HepG2 (cell line): Measurements from ENCODE around the gene ENO1. TPM values are rescaled to one million over a fixed set of nuclear protein-coding genes. Genes with fewer than 3 reads are reported as not detected.

Experiments used
- ATAC-seq: fragments of 200-7000 bp; cut with Tn5 transposase; 3 replicates; pipeline ENCODE4 v1.9.1; 2020; ENCODE audit warnings: mild to moderate bottlenecking, moderate library complexity
- BruUV-seq: library from RNA; stranded (reverse); fragments of 400-500 nt; replicated peaks from 2 replicates; lab custom pipeline; 2021; lab: Mats Ljungman, UMichigan
- CTCF ChIA-PET: fragments of 300-600 bp; formaldehyde crosslinking; extraction: SDS; loops from one replicate; lab custom pipeline; 2021; ENCODE audit warnings: low total read pairs, inconsistent platforms, low intra/inter-chr PET ratio; lab: Yijun Ruan, JAX
- POLR2A ChIA-PET: fragments of 350-600 bp; sonication (Branson Sonifier 250); formaldehyde crosslinking; loops from one replicate; lab custom pipeline; 2020; ENCODE audit warnings: antibody characterized with exemption, inconsistent platforms; lab: Yijun Ruan, JAX
- DNase-seq: peaks from one replicate; pipeline ENCODE4 v3.0.0-alpha.2; 2015; ENCODE audit warnings: low spot score
- FAIRE-seq: peaks from 3 replicates; lab custom pipeline; 2011; peaks lifted over from hg19 to GRCh38; lab: Jason Lieb, UNC
- H2AFZ ChIP-seq: one replicate; pipeline ENCODE4 v1.6.1; 2011; ENCODE audit warnings: low read length, inconsistent platforms
- H3K27ac ChIP-seq: fragments of 300-600 bp; 3 replicates; pipeline ENCODE4 v1.8.0; 2011; ENCODE audit warnings: mixed run types, mild to moderate bottlenecking, mixed read lengths, low read length, inconsistent platforms; ENCODE audit not compliant: insufficient read depth; ENCODE audit errors: extremely low read length
- H3K27me3 ChIP-seq, 2 experiments: fragments of 200-600 bp in 1 of 2; 2 replicates in 1 of 2; 3 replicates in 1 of 2; pipeline versions ENCODE4 v1.6.0 to v1.8.0; 2011; ENCODE audit warnings: low read length in 2 of 2, mild to moderate bottlenecking in 2 of 2, moderate library complexity in 2 of 2, inconsistent platforms in 1 of 2; ENCODE audit not compliant: insufficient read depth in 2 of 2, control insufficient read depth in 1 of 2
- H3K36me3 ChIP-seq, 2 experiments: fragments of 200-600 bp in 1 of 2; replicated peaks in 1 of 2; 2 replicates in 1 of 2; 3 replicates in 1 of 2; pipeline versions ENCODE4 v1.5.1 to v1.8.0; 2011; ENCODE audit warnings: low read length in 2 of 2, inconsistent platforms in 1 of 2; ENCODE audit not compliant: insufficient read depth in 2 of 2, control insufficient read depth in 1 of 2
- H3K4me1 ChIP-seq: 2 replicates; pipeline ENCODE4 v1.5.1; 2012; ENCODE audit warnings: low read length, inconsistent platforms; ENCODE audit not compliant: insufficient read depth
- H3K4me2 ChIP-seq: 2 replicates; pipeline ENCODE4 v1.6.0; 2011; ENCODE audit warnings: low read depth, low read length, inconsistent platforms
- H3K4me3 ChIP-seq, 3 experiments: fragments of 200-600 bp in 1 of 3; sonication (generic), shearing (Covaris generic) in 1 of 3; replicated peaks in 1 of 3; 2 replicates each; pipeline ENCODE4 v1.5.1; 2011 to 2016; ENCODE audit warnings: low read length in 3 of 3, inconsistent platforms in 2 of 3, low read depth in 2 of 3, mild to moderate bottlenecking in 2 of 3, control low read depth in 1 of 3, mixed read lengths in 1 of 3; ENCODE audit not compliant: insufficient read depth in 1 of 3
- H3K79me2 ChIP-seq: one replicate; pipeline ENCODE4 v1.6.1; 2011; ENCODE audit warnings: low read length, inconsistent platforms; ENCODE audit not compliant: insufficient read depth
- H3K9ac ChIP-seq: 2 replicates; pipeline ENCODE4 v1.6.0; 2011; ENCODE audit warnings: mild to moderate bottlenecking, low read depth, low read length, inconsistent platforms; ENCODE audit not compliant: insufficient read depth
- H3K9me3 ChIP-seq: 2 replicates; pipeline ENCODE4 v1.5.1; 2012; ENCODE audit warnings: mild to moderate bottlenecking, low read length
- H4K20me1 ChIP-seq: 2 replicates; pipeline ENCODE4 v1.6.0; 2011; ENCODE audit warnings: inconsistent platforms, mild to moderate bottlenecking, low read length, moderate library complexity; ENCODE audit not compliant: insufficient read depth
- AGO2 ChIP-seq: fragments of 200-400 bp; formaldehyde crosslinking; optimal IDR thresholded peaks from 2 replicates; pipeline ENCODE3; 2017; ENCODE audit warnings: mild to moderate bottlenecking, low read depth, low read length, moderate library complexity
- ATF5 ChIP-seq: sonication (generic); formaldehyde crosslinking; IDR thresholded peaks from 2 replicates; pipeline ENCODE4 v1.4.0; 2020; ENCODE audit warnings: mild to moderate bottlenecking, low read depth, missing genetic modification reagents
- MAFF ChIP-seq: IDR thresholded peaks from 2 replicates; pipeline ENCODE4 v1.6.1; 2011; ENCODE audit warnings: low read depth, low read length, improper control_type of control experiment
- NFIC ChIP-seq: IDR thresholded peaks from 2 replicates; pipeline ENCODE4 v1.6.1; 2012; ENCODE audit warnings: mild to moderate bottlenecking, low read length, inconsistent platforms
- NONO ChIP-seq, 2 experiments: fragments of 450-650 bp in 1 of 2; sonication (generic) in 1 of 2; formaldehyde crosslinking in 1 of 2; IDR thresholded peaks in 1 of 2; conservative IDR thresholded peaks in 1 of 2; 2 replicates each; pipeline versions ENCODE4 v1.6.1 to v1.8.0; 2017 to 2022; ENCODE audit warnings: mild to moderate bottlenecking in 1 of 2, missing genetic modification reagents in 1 of 2, moderate library complexity in 1 of 2
- NR2F6 ChIP-seq, 2 experiments: IDR thresholded peaks; 2 replicates each; pipeline ENCODE4 v1.6.1; 2016; ENCODE audit warnings: antibody characterized with exemption in 1 of 2, mild to moderate bottlenecking in 1 of 2
- PAF1 ChIP-seq: IDR thresholded peaks from 2 replicates; pipeline ENCODE4 v1.6.1; 2016; ENCODE audit warnings: missing genetic modification reagents, missing compliant biosample characterization
- PCBP2 ChIP-seq: fragments of 200-400 bp; formaldehyde crosslinking; optimal IDR thresholded peaks from 2 replicates; pipeline ENCODE3; 2018; ENCODE audit warnings: low read length, low read depth; ENCODE audit not compliant: poor library complexity, severe bottlenecking
- POLR2A ChIP-seq, 2 experiments: IDR thresholded peaks; 2 replicates each; pipeline ENCODE4 v1.6.1; 2011; ENCODE audit warnings: low read depth in 2 of 2, low read length in 2 of 2, mild to moderate bottlenecking in 1 of 2, moderate library complexity in 1 of 2; ENCODE audit not compliant: insufficient read depth in 1 of 2
- POLR2G ChIP-seq: fragments of 200-400 bp; formaldehyde crosslinking; IDR thresholded peaks from 2 replicates; pipeline ENCODE4 v1.6.1; 2018; ENCODE audit warnings: mild to moderate bottlenecking, low read depth, low read length, moderate library complexity
- RBFOX2 ChIP-seq: fragments of 200-400 bp; formaldehyde crosslinking; IDR thresholded peaks from 2 replicates; pipeline ENCODE4 v1.6.1; 2017; ENCODE audit warnings: low read depth, mild to moderate bottlenecking, low read length
- RBM22 ChIP-seq: fragments of 200-400 bp; formaldehyde crosslinking; optimal IDR thresholded peaks from 2 replicates; pipeline ENCODE3; 2017; ENCODE audit warnings: mild to moderate bottlenecking, low read length, moderate library complexity
- RELA ChIP-seq: sonication (generic); formaldehyde crosslinking; IDR thresholded peaks from 2 replicates; pipeline ENCODE4 v1.4.0; 2020; ENCODE audit warnings: missing genetic modification reagents
- SIN3A ChIP-seq: IDR thresholded peaks from 2 replicates; pipeline ENCODE4 v1.6.1; 2011; ENCODE audit warnings: low read depth, mild to moderate bottlenecking, control low read depth, low read length, borderline replicate concordance
- ZNF724P ChIP-seq: sonication (generic); formaldehyde crosslinking; IDR thresholded peaks from 2 replicates; pipeline ENCODE4 v1.8.0; 2022; ENCODE audit warnings: missing genetic modification reagents, borderline replicate concordance
- ZNF761 ChIP-seq: sonication (generic); formaldehyde crosslinking; conservative IDR thresholded peaks from 2 replicates; pipeline ENCODE4 v1.4.0; 2020; ENCODE audit warnings: mild to moderate bottlenecking, missing genetic modification reagents
- WGBS: methylation state at CpG from one replicate; pipeline ENCODE4 v1.1.6; 2017; ENCODE audit warnings: low lambda C conversion rate; 5-methylcytosine and 5-hydroxymethylcytosine counted together
- in situ Hi-C: cut with HindIII; loops from 2 replicates; pipeline ENCODE4 v1.10.0; 2017; ENCODE audit warnings: low pct_unique_long_range_greater_than_20kb; ENCODE audit not compliant: extremely low pct_ligation_motif_present
- intact Hi-C: fragments of 100-400 bp; cut with micrococcal nuclease; formaldehyde crosslinking; loops from one replicate; pipeline ENCODE4 v1.10.0; 2022; ENCODE audit not compliant: unreplicated experiment
- polyA plus RNA-seq, 8 experiments: library from polyadenylated mRNA; depleted of rRNA in 3 of 8; stranded (reverse) in 7 of 8; unstranded in 1 of 8; fragments of >200 nt; fragmentation: Illumina TruSeq in 4 of 8; extraction: Trizol in 4 of 8; gene quantifications; 2 replicates each; pipeline versions ENCODE4 v1.2.1 to v1.2.3, GENCODE V29; 2011 to 2016; ENCODE audit warnings: low read depth in 4 of 8, missing spikeins in 1 of 8, mixed read lengths in 1 of 8; ENCODE audit not compliant: insufficient read depth in 1 of 8
- total RNA-seq, 5 experiments: library from RNA; depleted of rRNA; stranded (reverse); fragments of >200 nt; fragmentation: Illumina TruSeq; extraction: Trizol; gene quantifications; 2 replicates each; pipeline ENCODE4 v1.2.3, GENCODE V29; 2016; ENCODE audit warnings: low read depth in 1 of 5

ENO1 gene
- total and polyA plus RNA-seq, 2 of the 13 experiments (the other 11 are each of a cell fraction or from before 2014, with no cell fraction given) = 1,559 to 3,103 TPM

GRCh38 chr1:8863794-8864233 lies 14.7 kb downstream of the ENO1 start (continued):
- TF ChIP-seq NR2F6 (IDR thresholded peaks at IDR 0.05) (no peak), NR2F6 (CRISPR knock-in tag; IDR thresholded peaks at IDR 0.05) (no peak), ZNF724P (no peak), NONO (IDR thresholded peaks at IDR 0.05) (no peak), NONO (CRISPR knock-in tag; conservative IDR thresholded peaks at IDR 0.05) (0 out of 2 replicates have a peak, but pooled peaks have one; percentile 16)

- Histone ChIP-seq H3K27me3 (no peaks in the 10 kb centered on the region), H2AFZ (no peak overlapping the region), H3K9me3 (no peaks in the 10 kb centered on the region), H3K36me3 (peaks cover 52 to 77% of the 10 kb centered on the region in 2 experiments), H3K9ac (no peak overlapping the region), H4K20me1 (peaks cover 92% of the 10 kb centered on the region), H3K4me3 (no peak overlapping the region), H3K4me2 (no peak overlapping the region), H3K4me1 (peaks cover 97% of the 10 kb centered on the region), H3K79me2 (peaks cover 17% of the 10 kb centered on the region), H3K27ac (peak overlapping the region; percentile 33)
- FAIRE-seq (no peak), ATAC-seq (no peak), DNase-seq (no peak)
- POLR2A ChIA-PET = interaction anchor here (1.3 to 13.6 kb wide), 4 partner anchors 11 to 142 kb away, joined by 4 to 116 read pairs (median 24); partner anchors contain the start of genes ENO1 and RERE
- intact Hi-C loops = no loop called here
- BruUV-seq = no TSS peak
- in situ Hi-C loops = no loop called here
- CTCF ChIA-PET = no interaction called here
- TF ChIP-seq AGO2 (peak; percentile 5), MAFF (no peak), RBFOX2 (peak; percentile 55), ZNF761 (CRISPR knock-in tag) (no peak), POLR2G (peak; percentile 38), POLR2A (IDR thresholded peaks at IDR 0.05; ENCODE audit: insufficient read depth in 1 of 2, low read depth in 2 of 2, low read length in 2 of 2) (peak in 1 of 2 experiments; percentile 29; a peak in 1 of 4 replicates), RBM22 (peak; percentile 9), NFIC (no peak), PAF1 (CRISPR knock-in tag) (0 out of 2 replicates have a peak, but pooled peaks have one; percentile 28), SIN3A (0 out of 2 replicates have a peak, but pooled peaks have one; percentile 30), ATF5 (CRISPR knock-in tag) (no peak), PCBP2 (no peak), RELA (CRISPR knock-in tag) (no peak)
- WGBS = 96% methylated on average over 4 of the region's 7 CpGs
Observed at GRCh38 chr1:8863138-8863537, 15.3 kb downstream of the ENO1 start.
